Right atrium auricular region (tissue), 2 donors: ENCODE results near the gene CD164L2. TPM values are rescaled to one million over a fixed set of nuclear protein-coding genes. Genes with fewer than 3 reads are reported as not detected.
A peak's percentile ranks its signal among the peaks of the same experiment; 100 is the strongest.

Source experiments
- DNase-seq: peaks from one replicate; pipeline ENCODE4 v3.0.0-alpha.2; 2019; ENCODE audit warnings: low spot score
- H3K27ac ChIP-seq, 2 donors: fragments of 200-600 bp; sonication (generic); 1 replicate in 1 of 2; 2 replicates in 1 of 2; pipeline ENCODE4 v1.5.1; 2016 to 2019
- H3K27me3 ChIP-seq, 2 donors: fragments of 200-600 bp; sonication (generic); one replicate each; pipeline versions ENCODE4 v1.5.1 to v1.6.0; 2017 to 2019
- H3K36me3 ChIP-seq: fragments of 200-600 bp; sonication (generic); one replicate; pipeline ENCODE4 v1.5.1; 2016
- H3K4me1 ChIP-seq, 2 donors: fragments of 200-600 bp; sonication (generic); one replicate each; pipeline versions ENCODE4 v1.5.1 to v1.6.0; 2017 to 2019
- H3K4me3 ChIP-seq, 2 donors: fragments of 200-600 bp; sonication (generic); 1 replicate in 1 of 2; 2 replicates in 1 of 2; pipeline ENCODE4 v1.5.1; 2017 to 2019; ENCODE audit warnings: mild to moderate bottlenecking in 1 of 2, moderate library complexity in 1 of 2
- H3K9me3 ChIP-seq, 2 donors: fragments of 200-600 bp; sonication (generic); one replicate each; pipeline ENCODE4 v1.5.1; 2019
- total RNA-seq, 2 donors: library from RNA; depleted of rRNA; stranded (reverse); fragments of >200 nt; gene quantifications; one replicate each; pipeline ENCODE4 v1.1.0, GENCODE V29; 2016
- TF ChIP-seq, protein P1 (sequence below), 2 donors: fragments of 200-600 bp; sonication (generic); IDR thresholded peaks; one replicate each; pipeline ENCODE4 v1.5.1; 2019; ENCODE audit warnings: antibody characterized with exemption in 2 of 2

The CD164L2 gene
- total RNA-seq, 2 donors from 2014 or later = not detected

DNA sequence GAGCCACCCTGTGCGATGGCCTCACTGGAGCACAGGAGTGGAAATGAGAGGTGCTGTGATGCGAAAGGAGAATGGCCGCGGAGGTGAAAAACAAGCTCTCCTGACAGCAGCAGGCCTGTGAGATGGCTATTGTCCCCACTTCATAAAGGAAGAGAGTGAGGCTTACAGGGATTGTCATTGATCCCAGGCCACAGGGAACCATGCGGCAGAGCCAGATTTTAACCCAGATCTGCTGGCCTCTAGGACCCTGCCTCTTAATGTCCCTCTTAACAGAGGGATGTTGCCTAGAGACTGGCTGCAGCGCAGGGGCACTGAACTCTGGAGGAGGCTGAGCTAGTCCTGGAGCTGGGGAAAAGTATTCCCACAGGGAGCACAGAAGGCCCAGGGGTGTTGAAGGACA is 44.4 kb downstream of the CD164L2 start:
- Histone ChIP-seq H3K4me1 (peaks cover 0 to 9% of the 10 kb centered on the region in 2 donors), H3K27me3 (no peaks in the 10 kb centered on the region), H3K4me3 (no peak overlapping the region), H3K36me3 (peaks cover 18% of the 10 kb centered on the region), H3K27ac (no peak overlapping the region), H3K9me3 (no peaks in the 10 kb centered on the region)
- TF ChIP-seq, protein P1, sequence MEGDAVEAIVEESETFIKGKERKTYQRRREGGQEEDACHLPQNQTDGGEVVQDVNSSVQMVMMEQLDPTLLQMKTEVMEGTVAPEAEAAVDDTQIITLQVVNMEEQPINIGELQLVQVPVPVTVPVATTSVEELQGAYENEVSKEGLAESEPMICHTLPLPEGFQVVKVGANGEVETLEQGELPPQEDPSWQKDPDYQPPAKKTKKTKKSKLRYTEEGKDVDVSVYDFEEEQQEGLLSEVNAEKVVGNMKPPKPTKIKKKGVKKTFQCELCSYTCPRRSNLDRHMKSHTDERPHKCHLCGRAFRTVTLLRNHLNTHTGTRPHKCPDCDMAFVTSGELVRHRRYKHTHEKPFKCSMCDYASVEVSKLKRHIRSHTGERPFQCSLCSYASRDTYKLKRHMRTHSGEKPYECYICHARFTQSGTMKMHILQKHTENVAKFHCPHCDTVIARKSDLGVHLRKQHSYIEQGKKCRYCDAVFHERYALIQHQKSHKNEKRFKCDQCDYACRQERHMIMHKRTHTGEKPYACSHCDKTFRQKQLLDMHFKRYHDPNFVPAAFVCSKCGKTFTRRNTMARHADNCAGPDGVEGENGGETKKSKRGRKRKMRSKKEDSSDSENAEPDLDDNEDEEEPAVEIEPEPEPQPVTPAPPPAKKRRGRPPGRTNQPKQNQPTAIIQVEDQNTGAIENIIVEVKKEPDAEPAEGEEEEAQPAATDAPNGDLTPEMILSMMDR (IDR thresholded peaks at IDR 0.05) = no peak
- DNase-seq = no peak

DNA sequence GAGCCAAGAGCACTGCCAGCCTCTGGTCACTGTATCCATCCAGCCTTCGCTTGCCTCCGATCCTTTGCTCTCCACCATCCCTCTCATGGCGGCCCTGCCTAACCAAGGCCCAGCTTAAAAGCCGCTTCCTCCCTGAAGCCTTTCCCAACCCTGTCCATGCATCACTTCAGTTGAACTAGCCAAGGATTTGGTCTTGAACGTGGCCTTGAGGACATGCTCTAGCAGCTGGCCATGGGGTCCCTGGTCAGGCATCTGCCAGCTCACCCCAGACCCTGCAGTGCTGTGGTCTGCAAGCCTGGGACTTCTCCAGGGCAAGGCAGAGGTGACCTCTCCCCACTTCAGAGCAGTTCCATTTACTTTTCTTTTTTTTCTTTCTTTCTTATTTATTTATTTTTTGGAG is 46.4 kb downstream of the CD164L2 start:
- Histone ChIP-seq H3K4me3 (no peak overlapping the region), H3K36me3 (peaks cover 33% of the 10 kb centered on the region), H3K4me1 (peaks cover 0 to 16% of the 10 kb centered on the region in 2 donors), H3K27me3 (no peaks in the 10 kb centered on the region), H3K9me3 (no peaks in the 10 kb centered on the region), H3K27ac (no peak overlapping the region)
- TF ChIP-seq, protein P1 (IDR thresholded peaks at IDR 0.05) = no peak
- DNase-seq = no peak

DNA sequence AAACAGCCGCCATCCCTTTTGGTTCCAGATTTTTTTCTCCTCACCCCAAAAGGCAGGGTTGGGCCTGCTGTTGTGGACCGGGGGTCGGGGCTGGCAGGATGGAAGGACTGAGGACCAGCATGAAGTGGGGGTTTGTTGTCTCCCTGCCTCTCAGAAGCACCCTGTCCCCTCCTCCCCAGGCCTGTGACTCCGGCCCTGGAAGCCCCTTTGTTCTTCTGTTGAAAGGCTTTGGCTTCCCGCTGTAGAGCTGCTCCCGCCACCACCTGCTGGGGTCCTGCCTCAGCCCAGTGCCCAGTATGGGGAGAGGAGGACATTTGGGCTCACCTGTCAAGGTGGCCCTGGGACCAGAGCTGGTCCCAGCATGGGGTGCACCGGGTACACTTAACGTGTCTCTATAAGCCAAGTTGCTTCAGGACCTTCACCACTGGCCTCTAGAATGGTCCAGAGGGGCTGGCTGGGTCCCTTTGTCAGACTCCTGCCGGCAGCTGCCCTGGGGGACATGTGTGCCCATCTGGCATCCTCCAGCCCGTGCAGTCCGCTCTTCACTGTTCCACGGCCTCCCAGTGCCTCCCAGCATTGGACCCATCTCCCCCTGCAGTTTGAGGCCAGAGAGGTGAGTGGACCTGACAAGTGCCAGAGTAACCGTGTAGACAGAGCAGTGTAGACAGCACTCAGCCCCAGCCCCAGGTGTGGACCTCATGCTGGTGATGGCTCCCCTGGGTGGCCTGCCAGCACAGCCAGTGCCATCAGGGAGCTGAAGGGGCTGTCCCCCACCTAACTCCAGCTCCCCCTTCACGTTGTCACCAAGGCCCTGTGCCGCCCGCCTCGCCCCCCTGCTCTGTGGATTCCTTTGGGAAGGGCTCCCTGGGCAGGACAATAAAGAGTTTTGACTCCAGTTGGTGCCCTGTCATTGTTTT is 47.4 kb downstream of the CD164L2 start:
- Histone ChIP-seq H3K4me1 (peaks cover 0 to 17% of the 10 kb centered on the region in 2 donors), H3K9me3 (no peaks in the 10 kb centered on the region), H3K36me3 (peaks cover 39% of the 10 kb centered on the region), H3K4me3 (no peak overlapping the region), H3K27ac (no peak overlapping the region), H3K27me3 (no peaks in the 10 kb centered on the region)
- TF ChIP-seq, protein P1 (IDR thresholded peaks at IDR 0.05) = no peak
- DNase-seq = no peak

DNA sequence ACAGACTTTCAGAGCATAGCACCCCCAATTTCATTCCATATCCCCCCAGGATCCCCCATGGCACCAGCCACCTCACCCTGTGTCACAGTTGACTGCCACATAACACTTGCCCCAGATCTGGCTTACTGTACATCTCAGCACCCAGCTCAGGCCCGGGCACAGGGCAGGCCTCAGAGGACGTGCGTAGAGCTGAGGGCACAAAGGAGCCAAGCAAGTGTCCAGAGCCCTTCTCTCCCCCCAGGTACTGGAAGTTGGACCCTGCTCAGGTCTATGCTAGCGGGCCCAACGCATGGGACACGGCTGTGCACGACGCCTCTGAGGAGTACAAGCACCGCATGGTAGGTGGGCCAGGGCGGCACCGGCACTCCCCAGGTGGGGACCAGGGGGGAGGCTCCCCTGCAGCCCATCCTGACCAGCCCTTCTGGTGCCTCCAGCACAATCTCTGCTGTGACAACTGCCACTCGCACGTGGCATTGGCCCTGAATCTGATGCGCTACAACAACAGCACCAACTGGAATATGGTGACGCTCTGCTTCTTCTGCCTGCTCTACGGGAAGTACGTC is 49.3 kb downstream of the CD164L2 start:
- Histone ChIP-seq H3K27me3 (no peaks in the 10 kb centered on the region), H3K4me1 (peaks cover 0 to 19% of the 10 kb centered on the region in 2 donors), H3K27ac (no peak overlapping the region), H3K36me3 (peaks cover 44% of the 10 kb centered on the region), H3K4me3 (no peak overlapping the region), H3K9me3 (no peaks in the 10 kb centered on the region)
- no peak for DNase-seq
- TF ChIP-seq, protein P1 (IDR thresholded peaks at IDR 0.05) = no peak

GRCh38 chr1:27332536-27333281 is 50.4 kb downstream of the CD164L2 start:
- H3K4me1 ChIP-seq = peaks cover 0 to 30% of the 10 kb centered on the region in 2 donors
- peak overlapping the region; percentile 51 to 54 for H3K27ac ChIP-seq
- H3K9me3 ChIP-seq = no peaks in the 10 kb centered on the region
- peaks cover 44% of the 10 kb centered on the region for H3K36me3 ChIP-seq
- DNase-seq = no peak
- TF ChIP-seq, protein P1 (IDR thresholded peaks at IDR 0.05) = peak; percentile 82 to 89
- H3K4me3 ChIP-seq = no peak overlapping the region
- no peaks in the 10 kb centered on the region for H3K27me3 ChIP-seq
